GM20000 (cell line): ENCODE results near the gene KLHL29.

Experiments
- DNase-seq: peaks from one replicate; pipeline ENCODE4 v3.0.0; 2012; ENCODE audit warnings: low spot score
- CTCF ChIP-seq: IDR thresholded peaks from 2 replicates; pipeline ENCODE4 v1.5.1; 2012; ENCODE audit warnings: mild to moderate bottlenecking, control low read depth; ENCODE audit errors: extremely low read depth, missing control alignments

Gene KLHL29

GRCh38 chr2:23532391-23533337 is 147.7 kb downstream of the KLHL29 start:
- no peak for TF ChIP-seq CTCF
- DNase-seq, result peak; percentile 52

GRCh38 chr2:23533338-23533695 is 148.3 kb downstream of the KLHL29 start:
- TF ChIP-seq CTCF, result no peak
- no peak for DNase-seq

GRCh38 chr2:23534771-23535170 is 149.8 kb downstream of the KLHL29 start:
- no peak for TF ChIP-seq CTCF
- DNase-seq, result no peak

- DNase-seq, result no peak
- no peak for TF ChIP-seq CTCF
These were observed 151.3 kb downstream of the KLHL29 start for GRCh38 chr2:23536326-23536725.

GRCh38 chr2:23537991-23538390 is 153.0 kb downstream of the KLHL29 start:
- TF ChIP-seq CTCF, result no peak

GRCh38 chr2:23538566-23538965 is 153.6 kb downstream of the KLHL29 start:
- no peak for DNase-seq
- no peak for TF ChIP-seq CTCF

More at GRCh38 chr2:23537991-23538390, 153.0 kb downstream of the KLHL29 start:
- DNase-seq, result no peak

GRCh38 chr2:23540804-23541360 is 155.9 kb downstream of the KLHL29 start:
- no peak for DNase-seq
- TF ChIP-seq CTCF, result no peak
